ENCODE results near the gene SFT2D3. TPM values are rescaled to one million over a fixed set of nuclear protein-coding genes. Genes with fewer than 3 reads are reported as not detected.

SFT2D3 gene
- total RNA-seq, 1 experiment from 2014 or later, result 5.6 TPM

DNA sequence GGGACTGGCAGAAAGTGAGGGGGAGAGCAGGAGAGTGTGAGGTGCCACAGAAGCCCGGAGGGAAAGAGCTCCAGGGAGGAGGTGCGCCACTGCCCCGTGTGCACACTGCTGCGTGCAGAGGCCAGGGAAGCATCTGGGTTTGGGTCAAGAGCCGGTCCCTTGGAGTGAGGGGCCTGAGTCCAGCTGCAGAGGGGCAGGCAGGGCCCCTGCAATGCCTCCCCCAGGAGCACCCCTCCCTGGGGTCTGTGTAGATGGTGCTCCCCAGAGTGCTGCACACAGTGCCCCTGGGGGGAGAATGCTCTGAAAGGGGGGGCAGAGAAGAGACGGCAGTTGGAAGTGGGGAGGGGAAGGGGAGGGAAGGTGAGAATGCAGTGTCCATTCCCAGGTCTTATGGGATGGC lies 22.3 kb upstream of the SFT2D3 start:
- in situ Hi-C loops (cut with HindIII; ENCODE audit: low pct_unique_long_range_greater_than_20kb, low sequenced_read_pairs), result no loop called here
- intact Hi-C loops (cut with micrococcal nuclease; ENCODE audit: unreplicated experiment), result no loop called here
- ChIA-PET CTCF (no interaction called here), POLR2A (no interaction called here)
- Histone ChIP-seq H3K9me3 (ENCODE audit: control insufficient read depth, insufficient read depth, low read depth, low read length) (no peaks in the 10 kb centered on the region), H3K27ac (ENCODE audit: low read length) (no peak overlapping the region), H3K4me3 (ENCODE audit: low read depth in 2 of 2, low read length in 2 of 2) (no peak overlapping the region), H3K36me3 (ENCODE audit: control insufficient read depth, insufficient read depth, low read length) (no peaks in the 10 kb centered on the region), H3K4me1 (ENCODE audit: control insufficient read depth, insufficient read depth, low read length) (peaks cover 7% of the 10 kb centered on the region), H3K27me3 (ENCODE audit: control insufficient read depth, insufficient read depth, low read length) (peaks cover 4% of the 10 kb centered on the region; the same call in 1 of the 2 replicates)
- no TSS peak for BruUV-seq (replicated peaks)
- no peak for TF ChIP-seq CTCF (IDR thresholded peaks at IDR 0.05)
- no peak for TF ChIP-seq POLR2AphosphoS5 (IDR thresholded peaks at IDR 0.05; ENCODE audit: low read depth, low read length)
- TF ChIP-seq SIN3A (IDR thresholded peaks at IDR 0.05; ENCODE audit: borderline replicate concordance, insufficient read depth, low read depth, low read length), result no peak
- no peak for TF ChIP-seq TCF7L2 (IDR thresholded peaks at IDR 0.05; ENCODE audit: low read depth, low read length)
- no peak for TF ChIP-seq REST (IDR thresholded peaks at IDR 0.05; ENCODE audit: insufficient read depth in 1 of 2, low read depth in 2 of 2, low read length in 1 of 2)
- ATAC-seq (no peak), DNase-seq (ENCODE audit: low read depth, low spot score) (no peak)

DNA sequence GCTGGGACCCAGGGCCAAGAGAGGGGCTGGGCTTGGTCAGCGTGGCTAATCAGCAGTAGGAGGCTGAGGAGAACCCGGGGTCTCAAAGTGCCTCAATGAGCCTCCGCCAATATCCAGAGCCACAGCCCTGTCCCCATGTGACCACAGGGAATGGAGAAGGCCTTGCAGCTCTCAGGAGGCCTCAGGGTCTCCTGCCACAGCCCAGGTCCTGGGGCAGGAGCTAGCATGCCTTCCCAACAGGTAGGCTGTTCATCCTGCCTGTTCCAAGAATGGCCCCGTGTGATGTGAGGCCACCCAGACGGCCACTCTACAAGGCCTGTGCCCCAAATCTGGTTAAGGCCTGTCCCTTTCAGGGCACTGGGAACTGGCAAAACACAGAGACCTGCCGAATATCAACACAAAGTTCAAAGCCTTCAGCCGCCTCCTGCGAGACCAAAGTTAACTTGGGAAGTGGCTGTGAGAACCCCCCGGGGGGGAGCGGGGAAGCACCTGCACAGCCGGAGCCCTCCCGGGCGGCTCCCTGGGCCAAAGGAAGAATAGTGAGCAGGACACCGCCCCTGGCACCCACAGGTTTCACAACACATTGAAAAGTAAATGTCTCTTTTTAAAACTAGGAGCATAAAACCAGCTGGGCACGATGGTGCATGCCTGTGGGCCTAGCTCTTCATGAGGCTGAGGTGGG lies 21.5 kb upstream of the SFT2D3 start:
- intact Hi-C loops (cut with micrococcal nuclease; ENCODE audit: unreplicated experiment), result no loop called here
- no TSS peak for BruUV-seq (replicated peaks)
- Histone ChIP-seq H3K4me1 (ENCODE audit: control insufficient read depth, insufficient read depth, low read length) (peaks cover 4% of the 10 kb centered on the region), H3K4me3 (ENCODE audit: low read depth in 2 of 2, low read length in 2 of 2) (no peak overlapping the region), H3K27me3 (ENCODE audit: control insufficient read depth, insufficient read depth, low read length) (peaks cover 4% of the 10 kb centered on the region; the same call in 1 of the 2 replicates), H3K27ac (ENCODE audit: low read length) (no peak overlapping the region), H3K9me3 (ENCODE audit: control insufficient read depth, insufficient read depth, low read depth, low read length) (no peaks in the 10 kb centered on the region), H3K36me3 (ENCODE audit: control insufficient read depth, insufficient read depth, low read length) (no peaks in the 10 kb centered on the region)
- in situ Hi-C loops (cut with HindIII; ENCODE audit: low pct_unique_long_range_greater_than_20kb, low sequenced_read_pairs), result no loop called here
- ChIA-PET POLR2A (no interaction called here), CTCF (no interaction called here)
- DNase-seq (ENCODE audit: low read depth, low spot score) (no peak), ATAC-seq (no peak)
- TF ChIP-seq SIN3A (IDR thresholded peaks at IDR 0.05; ENCODE audit: borderline replicate concordance, insufficient read depth, low read depth, low read length) (no peak), TCF7L2 (IDR thresholded peaks at IDR 0.05; ENCODE audit: low read depth, low read length) (no peak), CTCF (IDR thresholded peaks at IDR 0.05) (no peak), POLR2AphosphoS5 (IDR thresholded peaks at IDR 0.05; ENCODE audit: low read depth, low read length) (no peak), REST (IDR thresholded peaks at IDR 0.05; ENCODE audit: insufficient read depth in 1 of 2, low read depth in 2 of 2, low read length in 1 of 2) (no peak)
